Measurements from ENCODE around the gene SLC1A2. TPM values are rescaled to one million over a fixed set of nuclear protein-coding genes. Genes with fewer than 3 reads are reported as not detected.
"Not testable (repeated sequence)": the region's sequence is repeated elsewhere in the genome, so short reads cannot be mapped to it uniquely, and the experiment has no call there.

The SLC1A2 gene
- total RNA-seq, 4 donors from 2014 or later, result 0.84 to 2.1 (median 1.2) TPM

DNA sequence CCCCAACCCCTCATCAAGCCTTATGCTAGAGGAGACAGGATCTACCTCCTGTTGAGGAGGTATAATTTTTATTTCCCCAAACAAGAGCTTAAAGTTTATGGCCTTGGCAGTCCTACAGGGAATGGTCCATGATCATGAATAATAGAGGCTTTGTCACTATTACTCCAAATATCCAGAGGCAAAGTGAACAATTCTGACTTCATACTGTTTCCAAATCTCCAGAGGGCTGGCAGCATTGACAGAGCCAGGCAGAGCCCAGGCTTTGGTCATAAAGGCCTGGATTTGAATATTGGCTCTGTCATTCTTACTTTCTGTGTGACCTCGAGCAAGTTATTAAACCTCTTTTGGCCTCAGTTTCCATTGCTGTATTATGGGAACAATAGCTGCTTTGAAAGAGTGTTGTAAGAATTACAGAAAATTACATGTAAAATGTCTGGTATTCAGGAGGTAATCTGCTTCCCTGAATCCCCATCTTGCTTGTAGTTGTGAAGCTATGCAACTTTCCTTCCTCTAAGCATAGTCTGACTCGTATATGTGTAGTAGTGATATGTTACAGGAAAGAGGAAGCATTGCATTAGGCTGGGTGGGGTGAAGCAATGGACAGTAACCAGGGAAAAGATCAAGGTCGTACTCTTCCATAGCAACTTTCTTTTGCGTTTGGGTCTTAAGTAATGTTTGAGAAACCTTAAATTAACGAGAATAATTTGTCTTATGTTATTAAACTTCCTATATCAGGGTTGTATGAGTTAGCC is 191.6 kb downstream of the SLC1A2 start:
- no peak for DNase-seq (ENCODE audit: low spot score in 2 of 2)
- WGBS, 2 donors, result 67 to 70% methylated on average over 5 of the region's 5 CpGs
- no peak overlapping the region for H3K4me3 ChIP-seq (ENCODE audit: low read depth, poor library complexity, severe bottlenecking)
- intact Hi-C loops (cut with DNase I; ENCODE audit: low total_unique reads), result no loop called here
- no peak for TF ChIP-seq POLR2A (IDR thresholded peaks at IDR 0.05)
- TF ChIP-seq, protein P1, sequence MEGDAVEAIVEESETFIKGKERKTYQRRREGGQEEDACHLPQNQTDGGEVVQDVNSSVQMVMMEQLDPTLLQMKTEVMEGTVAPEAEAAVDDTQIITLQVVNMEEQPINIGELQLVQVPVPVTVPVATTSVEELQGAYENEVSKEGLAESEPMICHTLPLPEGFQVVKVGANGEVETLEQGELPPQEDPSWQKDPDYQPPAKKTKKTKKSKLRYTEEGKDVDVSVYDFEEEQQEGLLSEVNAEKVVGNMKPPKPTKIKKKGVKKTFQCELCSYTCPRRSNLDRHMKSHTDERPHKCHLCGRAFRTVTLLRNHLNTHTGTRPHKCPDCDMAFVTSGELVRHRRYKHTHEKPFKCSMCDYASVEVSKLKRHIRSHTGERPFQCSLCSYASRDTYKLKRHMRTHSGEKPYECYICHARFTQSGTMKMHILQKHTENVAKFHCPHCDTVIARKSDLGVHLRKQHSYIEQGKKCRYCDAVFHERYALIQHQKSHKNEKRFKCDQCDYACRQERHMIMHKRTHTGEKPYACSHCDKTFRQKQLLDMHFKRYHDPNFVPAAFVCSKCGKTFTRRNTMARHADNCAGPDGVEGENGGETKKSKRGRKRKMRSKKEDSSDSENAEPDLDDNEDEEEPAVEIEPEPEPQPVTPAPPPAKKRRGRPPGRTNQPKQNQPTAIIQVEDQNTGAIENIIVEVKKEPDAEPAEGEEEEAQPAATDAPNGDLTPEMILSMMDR (IDR thresholded peaks at IDR 0.05), result no peak

DNA sequence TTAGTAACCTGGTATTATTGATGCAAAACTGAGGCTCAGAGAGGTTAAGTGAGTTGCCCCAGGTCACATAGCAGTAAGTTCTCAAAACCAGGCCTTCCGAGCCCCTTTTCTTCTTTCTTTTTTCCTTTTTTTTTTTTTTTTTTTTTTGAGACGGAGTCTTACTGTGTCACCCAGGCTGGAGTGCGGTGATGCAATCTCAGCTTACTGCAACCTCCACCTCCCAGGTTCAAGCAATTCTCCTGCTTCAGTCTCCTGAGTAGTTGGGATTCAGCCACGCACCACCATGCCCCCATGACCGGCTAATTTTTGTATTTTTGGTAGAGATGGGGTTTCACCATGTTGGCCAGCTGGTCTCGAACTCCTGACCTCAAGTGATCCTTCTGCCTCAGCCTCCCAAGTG is 192.6 kb downstream of the SLC1A2 start:
- H3K4me3 ChIP-seq (ENCODE audit: low read depth, poor library complexity, severe bottlenecking); DNase-seq (ENCODE audit: low spot score in 2 of 2); intact Hi-C loops (cut with DNase I; ENCODE audit: low total_unique reads): not testable (repeated sequence)
- 89 to 94% methylated on average over 6 of the region's 6 CpGs for WGBS, 2 donors

DNA sequence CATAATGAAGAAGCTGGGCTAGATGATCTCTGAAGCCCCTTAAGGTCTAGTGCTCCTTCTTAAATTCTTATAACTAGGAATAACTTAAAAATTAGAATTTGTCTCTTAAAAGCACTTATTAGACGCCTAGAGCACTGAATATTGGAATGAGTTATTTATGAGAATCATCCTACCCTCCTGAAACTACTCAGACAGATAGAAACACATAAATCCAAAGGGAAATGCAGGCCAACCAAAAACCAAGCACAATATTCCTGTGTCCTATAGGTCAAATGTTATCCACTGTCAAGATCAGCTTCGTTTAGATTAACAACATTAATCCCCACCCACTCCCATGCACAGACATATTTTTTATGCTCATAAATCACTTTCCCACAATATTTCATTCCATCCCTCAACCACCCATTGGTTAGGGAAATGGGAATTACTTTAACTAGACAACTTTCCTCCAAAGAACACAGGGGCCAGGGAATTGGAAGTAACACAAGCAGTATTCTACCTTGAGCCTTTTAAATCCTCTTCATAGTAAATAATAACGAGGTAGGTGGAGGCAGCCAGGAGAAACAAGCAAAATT is 193.3 kb downstream of the SLC1A2 start:
- intact Hi-C loops (cut with DNase I; ENCODE audit: low total_unique reads), result no loop called here
- no peak for DNase-seq (ENCODE audit: low spot score in 2 of 2)
- no peak overlapping the region for H3K4me3 ChIP-seq (ENCODE audit: low read depth, poor library complexity, severe bottlenecking)
- 59 to 63% methylated on average over 3 of the region's 3 CpGs for whole genome bisulfite sequencing, 2 donors
- TF ChIP-seq POLR2A (IDR thresholded peaks at IDR 0.05), result no peak
- TF ChIP-seq, protein P1 (IDR thresholded peaks at IDR 0.05), result no peak

DNA sequence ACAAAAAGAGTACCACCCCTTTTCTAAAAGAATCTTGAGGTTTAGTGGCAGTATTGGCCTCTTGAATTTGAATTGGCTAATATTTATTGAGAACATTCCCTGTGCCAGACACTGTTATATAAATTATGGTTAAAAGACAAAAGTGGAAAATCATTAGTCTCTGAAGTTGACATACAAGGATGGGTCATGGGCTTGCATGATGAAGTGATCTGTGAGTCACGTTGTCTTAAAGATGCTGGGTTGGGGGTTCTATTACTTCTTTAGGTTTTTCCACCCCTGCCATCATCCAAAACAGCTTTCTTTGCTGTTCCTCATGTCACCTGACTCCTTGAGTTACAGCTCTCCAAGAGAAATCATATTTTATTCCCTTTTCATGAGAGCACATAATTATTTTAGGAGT is 195.4 kb downstream of the SLC1A2 start:
- no peak overlapping the region for H3K4me3 ChIP-seq (ENCODE audit: low read depth, poor library complexity, severe bottlenecking)
- intact Hi-C loops (cut with DNase I; ENCODE audit: low total_unique reads), result no loop called here
- 78 to 87% methylated on average over 1 of the region's 1 CpG for WGBS, 2 donors
- no peak for DNase-seq (ENCODE audit: low spot score in 2 of 2)
- no peak for TF ChIP-seq POLR2A (IDR thresholded peaks at IDR 0.05)
- TF ChIP-seq, protein P1 (IDR thresholded peaks at IDR 0.05), result no peak

DNA sequence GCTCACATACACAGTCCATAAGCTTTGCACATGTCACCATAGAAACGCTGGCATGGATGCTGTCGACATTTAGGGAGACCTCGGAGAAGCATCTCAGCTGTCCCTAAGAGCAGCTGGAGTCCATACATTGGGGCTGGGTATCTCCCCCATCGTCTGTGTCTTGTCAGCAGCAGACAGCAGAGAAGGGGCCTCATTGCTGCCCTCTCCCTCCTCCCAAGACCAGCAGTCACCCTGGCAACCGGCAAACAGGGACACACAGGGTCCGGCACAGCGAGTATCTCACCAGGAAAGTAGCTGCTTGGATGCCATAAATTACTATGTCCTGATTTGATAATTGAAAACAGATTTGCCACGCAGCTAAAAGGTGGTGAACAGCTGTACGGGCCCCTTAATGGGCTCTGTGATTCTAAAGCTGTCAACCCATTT is 196.0 kb downstream of the SLC1A2 start:
- intact Hi-C loops (cut with DNase I; ENCODE audit: low total_unique reads), result no loop called here
- 60 to 62% methylated on average over 9 of the region's 9 CpGs for WGBS, 2 donors
- TF ChIP-seq, protein P1 (IDR thresholded peaks at IDR 0.05), result no peak
- no peak for TF ChIP-seq POLR2A (IDR thresholded peaks at IDR 0.05)
- no peak for DNase-seq (ENCODE audit: low spot score in 2 of 2)
- H3K4me3 ChIP-seq (ENCODE audit: low read depth, poor library complexity, severe bottlenecking), result no peak overlapping the region

DNA sequence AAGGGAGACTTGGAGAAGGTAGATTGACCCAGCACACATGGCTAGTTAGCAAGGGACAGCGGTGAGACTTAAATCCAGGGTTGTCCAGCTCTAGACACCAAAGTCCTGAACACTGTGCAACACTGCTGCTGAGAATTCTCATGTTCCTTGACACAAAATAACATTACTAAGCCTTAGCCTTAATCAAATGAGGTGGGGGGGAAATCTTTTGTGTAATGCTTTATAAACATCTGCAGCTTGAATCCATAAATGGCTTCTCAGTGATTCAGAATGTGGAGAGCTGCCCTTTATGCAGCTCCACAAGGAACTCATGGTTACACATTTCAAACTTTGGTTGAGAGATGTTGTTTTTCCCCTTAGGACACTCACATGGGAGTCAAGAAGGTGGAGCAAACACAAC is 200.4 kb downstream of the SLC1A2 start:
- H3K4me3 ChIP-seq (ENCODE audit: low read depth, poor library complexity, severe bottlenecking), result no peak overlapping the region
- DNase-seq (ENCODE audit: low spot score in 2 of 2), result no peak
- TF ChIP-seq, protein P1 (IDR thresholded peaks at IDR 0.05), result no peak
- no peak for TF ChIP-seq POLR2A (IDR thresholded peaks at IDR 0.05)
- intact Hi-C loops (cut with DNase I; ENCODE audit: low total_unique reads), result no loop called here
- 73 to 96% methylated on average over 1 of the region's 1 CpG for WGBS, 2 donors

All from lower leg skin (tissue), 4 donors.